T-helper 1 cell treated with Interleukin-12 subunit alpha and Interleukin-12 subunit beta and Interleukin-4 antibody, amounts not matched to agents 30 ng/mL and 1 ng/mL, for 36 hours (primary cell): ENCODE results near the gene ARHGEF40. TPM values are rescaled to one million over a fixed set of nuclear protein-coding genes. Genes with fewer than 3 reads are reported as not detected.

Experiments used
- intact Hi-C: fragments of 100-400 bp; cut with micrococcal nuclease; formaldehyde crosslinking; loops from one replicate; pipeline ENCODE4 v1.15.1; 2024
- total RNA-seq: library from RNA; stranded (reverse); gene quantifications from 2 replicates; pipeline ENCODE4 v1.2.3, GENCODE V29; 2022

Gene ARHGEF40
- total RNA-seq, 1 donor from 2014 or later = not detected

GRCh38 chr14:21039585-21040369 is 30.3 kb upstream of the ARHGEF40 start:
- intact Hi-C loops = loop anchor here (1.0 kb wide), 1 partner anchor 25 kb away; no protein-coding TSS in a partner anchor

- intact Hi-C loops = loop anchor here (1.0 kb wide), 1 partner anchor 26 kb away; no protein-coding TSS in a partner anchor
Measured at GRCh38 chr14:21040370-21040925, 29.7 kb upstream of the ARHGEF40 start.

DNA sequence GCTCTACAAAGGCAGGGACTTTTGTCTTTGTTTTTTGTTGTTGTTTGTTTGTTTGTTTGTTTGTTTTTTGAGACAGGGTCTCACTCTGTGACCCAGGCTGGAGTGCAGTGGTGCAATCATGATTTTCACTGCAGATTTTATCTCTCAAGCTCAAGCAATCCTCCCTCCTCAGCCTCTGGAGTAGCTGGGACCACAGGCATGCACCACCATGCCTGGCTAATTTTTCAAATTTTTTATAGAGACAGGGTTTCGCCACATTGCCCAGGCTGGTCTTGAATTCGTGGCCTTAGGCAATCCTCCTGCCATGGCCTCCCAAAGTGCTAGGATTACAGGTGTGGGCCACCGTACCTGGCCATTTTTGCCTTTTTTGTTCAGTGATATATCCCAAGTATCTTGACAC is 29.2 kb upstream of the ARHGEF40 start:
- intact Hi-C loops = loop anchor here (1.0 kb wide), 1 partner anchor 27 kb away; no protein-coding TSS in a partner anchor

- intact Hi-C loops = no loop called here
Measured at GRCh38 chr14:21041676-21042433, 28.2 kb upstream of the ARHGEF40 start, which contains the start of gene RNASE7. Gene RNASE7 (plus strand): TSS chr14:21042362. CDS start chr14:21042993, 631 bp downstream.

DNA sequence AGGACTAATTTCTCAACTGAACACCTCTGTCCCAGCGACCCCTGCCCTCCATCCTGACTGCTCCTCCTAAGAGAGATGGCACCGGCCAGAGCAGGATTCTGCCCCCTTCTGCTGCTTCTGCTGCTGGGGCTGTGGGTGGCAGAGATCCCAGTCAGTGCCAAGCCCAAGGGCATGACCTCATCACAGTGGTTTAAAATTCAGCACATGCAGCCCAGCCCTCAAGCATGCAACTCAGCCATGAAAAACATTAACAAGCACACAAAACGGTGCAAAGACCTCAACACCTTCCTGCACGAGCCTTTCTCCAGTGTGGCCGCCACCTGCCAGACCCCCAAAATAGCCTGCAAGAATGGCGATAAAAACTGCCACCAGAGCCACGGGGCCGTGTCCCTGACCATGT is 27.2 kb upstream of the ARHGEF40 start:
- intact Hi-C loops = no loop called here

- intact Hi-C loops = no loop called here
Measured at GRCh38 chr14:21043387-21043973, 26.6 kb upstream of the ARHGEF40 start.

DNA sequence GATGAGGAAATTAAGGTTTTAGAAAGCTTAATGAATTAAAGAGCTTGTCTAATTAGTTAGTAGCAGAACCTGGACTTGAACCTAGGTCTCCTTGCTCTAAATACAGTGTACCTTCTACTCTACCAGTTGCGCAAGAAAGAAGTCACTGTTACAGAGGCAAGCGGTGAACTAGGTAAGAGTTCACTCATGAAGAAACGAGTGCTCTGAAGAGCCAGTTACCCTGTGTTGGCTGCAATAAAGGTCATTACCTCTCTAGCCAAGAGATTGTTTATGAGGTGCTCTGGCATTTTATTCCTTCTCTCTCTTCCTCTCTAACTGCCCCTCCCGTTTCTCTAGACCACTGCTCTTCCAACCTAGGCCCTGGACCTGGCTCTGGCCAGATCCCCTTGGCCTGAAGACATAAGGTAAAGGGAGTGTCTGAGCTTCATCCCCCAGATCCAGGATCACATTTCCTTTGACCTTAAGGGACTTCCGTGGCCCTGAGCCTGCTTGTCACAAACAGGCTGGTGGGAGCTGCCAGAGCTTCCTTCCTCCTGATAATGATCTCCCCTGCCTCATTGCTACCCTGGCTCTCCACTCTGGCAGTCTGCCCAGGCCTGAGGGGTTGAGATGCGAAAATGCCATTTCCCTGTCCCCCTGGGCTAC is 26.0 kb upstream of the ARHGEF40 start:
- intact Hi-C loops = no loop called here

- intact Hi-C loops = no loop called here
Measured at GRCh38 chr14:21047378-21047781, 22.7 kb upstream of the ARHGEF40 start.

DNA sequence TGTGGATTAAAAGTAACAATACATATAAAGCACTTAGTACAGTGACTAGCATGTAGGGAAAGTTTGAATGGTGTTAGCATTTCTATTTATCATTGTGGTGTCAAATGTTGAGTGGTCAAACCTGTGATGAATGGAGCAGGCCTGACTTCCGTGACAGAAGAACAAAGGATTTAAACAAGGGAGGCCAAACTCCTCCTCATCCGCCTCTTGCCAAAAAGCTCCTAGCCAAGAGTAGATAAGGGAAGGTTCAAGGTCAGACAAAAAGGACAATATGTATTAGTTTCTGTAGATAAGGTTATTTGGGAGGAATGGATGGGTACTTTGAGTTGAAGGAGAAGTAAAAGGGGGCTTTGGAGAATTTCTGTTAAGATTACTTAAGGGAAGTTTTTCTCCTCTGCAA is 21.5 kb upstream of the ARHGEF40 start:
- intact Hi-C loops = no loop called here

DNA sequence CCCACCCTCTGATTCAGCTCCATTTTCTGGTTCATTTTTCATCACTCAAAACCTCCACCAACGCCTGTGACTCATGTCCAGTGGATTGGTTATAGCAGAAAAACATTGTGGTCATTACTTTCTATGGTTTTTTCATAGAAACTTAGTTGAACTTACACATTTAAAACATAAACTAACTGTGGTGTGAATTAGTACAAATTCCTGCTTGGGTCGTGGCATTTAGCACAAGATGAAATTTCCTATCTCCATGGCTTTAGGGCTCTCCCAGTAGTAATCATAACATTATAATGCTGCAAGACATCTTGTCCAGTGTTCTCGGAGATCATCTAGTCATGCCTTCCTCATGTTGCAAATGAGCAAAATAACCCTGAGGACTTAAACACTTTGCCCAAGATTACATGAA is 20.8 kb upstream of the ARHGEF40 start:
- intact Hi-C loops = no loop called here

GRCh38 chr14:21050597-21050996 is 19.5 kb upstream of the ARHGEF40 start:
- intact Hi-C loops = no loop called here

- intact Hi-C loops = no loop called here
Measured at GRCh38 chr14:21053184-21054122, 16.7 kb upstream of the ARHGEF40 start.

- intact Hi-C loops = no loop called here
Measured at GRCh38 chr14:21054123-21054767, 15.9 kb upstream of the ARHGEF40 start.

DNA sequence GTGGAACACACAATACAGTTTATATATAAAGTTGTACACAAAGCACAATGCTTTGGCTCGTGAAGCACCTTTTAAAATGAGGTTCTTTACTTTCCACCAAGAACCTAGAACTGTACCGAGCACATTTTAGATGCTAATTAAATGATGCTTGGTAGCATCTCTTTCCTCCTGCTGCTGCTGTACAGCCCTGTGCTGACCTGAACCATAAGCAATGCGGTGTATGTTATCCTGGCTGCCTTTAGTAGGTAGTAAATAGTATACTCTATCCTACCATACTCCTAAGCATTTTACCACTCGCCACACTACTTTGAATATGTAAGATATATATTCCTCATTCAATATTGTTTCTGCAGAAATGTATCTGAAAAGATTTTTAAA is 15.3 kb upstream of the ARHGEF40 start:
- intact Hi-C loops = no loop called here

DNA sequence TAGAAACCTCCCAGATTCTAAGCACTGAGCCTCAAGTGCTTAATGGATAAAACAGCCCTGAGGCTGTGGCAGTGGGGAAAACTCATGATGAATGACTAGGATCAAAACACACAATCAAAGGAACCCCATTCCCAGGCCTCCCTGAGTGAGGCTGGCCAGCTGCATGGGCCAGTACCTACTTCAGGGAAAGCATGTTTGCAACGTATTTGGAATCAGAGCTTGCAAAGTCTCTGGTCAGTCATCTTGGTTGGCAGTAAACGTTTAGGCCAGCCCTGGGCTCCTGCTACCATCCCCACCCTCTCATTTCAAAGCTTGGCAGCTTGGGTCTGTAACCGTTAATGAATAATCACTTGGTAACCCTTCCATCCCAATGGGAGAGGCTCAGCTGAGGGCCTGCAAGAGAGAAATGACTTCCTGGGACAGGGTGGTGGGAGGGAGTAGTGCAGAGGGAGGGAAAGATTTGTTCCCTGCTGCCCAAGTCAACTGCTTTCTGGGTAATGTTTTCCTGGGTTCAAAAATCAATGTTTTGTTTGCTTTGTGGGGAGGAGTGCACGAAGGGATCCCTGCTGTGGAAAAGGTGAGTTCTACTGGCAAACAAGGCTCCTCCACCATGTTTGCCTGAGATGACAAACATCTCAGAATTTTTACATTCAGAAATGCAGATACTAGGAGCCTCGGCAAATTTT is 14.5 kb upstream of the ARHGEF40 start:
- intact Hi-C loops = no loop called here

DNA sequence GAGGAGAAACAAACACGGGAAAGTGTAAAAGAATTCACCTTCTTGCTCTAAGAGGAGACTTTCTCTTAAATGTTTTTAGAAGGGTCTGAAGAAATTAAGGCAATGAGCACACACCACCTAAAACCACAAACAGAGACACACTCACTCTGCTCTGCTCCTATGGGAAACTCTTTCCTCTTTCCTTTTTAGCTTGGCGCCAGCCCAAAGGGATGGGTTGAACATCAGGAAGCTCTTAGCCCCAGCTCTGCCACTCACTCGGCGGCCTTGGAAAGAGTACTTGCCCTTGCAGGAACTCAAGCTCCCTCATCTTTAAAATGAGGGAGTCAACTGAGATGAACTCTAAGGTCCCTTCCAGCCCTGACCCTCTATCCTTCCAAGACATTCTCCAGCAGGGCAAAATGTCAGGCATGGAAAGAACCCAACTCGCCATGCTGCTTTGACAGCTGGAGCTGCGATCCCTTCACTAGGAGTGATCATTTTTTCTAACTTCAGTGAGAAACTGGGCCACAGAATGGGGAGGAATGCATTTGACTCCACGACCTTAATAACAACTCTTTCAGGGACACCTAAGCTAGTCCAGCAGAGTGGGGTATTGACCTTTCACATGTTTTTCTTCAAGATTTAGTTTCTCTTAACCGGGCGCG is 13.5 kb upstream of the ARHGEF40 start:
- intact Hi-C loops = no loop called here

DNA sequence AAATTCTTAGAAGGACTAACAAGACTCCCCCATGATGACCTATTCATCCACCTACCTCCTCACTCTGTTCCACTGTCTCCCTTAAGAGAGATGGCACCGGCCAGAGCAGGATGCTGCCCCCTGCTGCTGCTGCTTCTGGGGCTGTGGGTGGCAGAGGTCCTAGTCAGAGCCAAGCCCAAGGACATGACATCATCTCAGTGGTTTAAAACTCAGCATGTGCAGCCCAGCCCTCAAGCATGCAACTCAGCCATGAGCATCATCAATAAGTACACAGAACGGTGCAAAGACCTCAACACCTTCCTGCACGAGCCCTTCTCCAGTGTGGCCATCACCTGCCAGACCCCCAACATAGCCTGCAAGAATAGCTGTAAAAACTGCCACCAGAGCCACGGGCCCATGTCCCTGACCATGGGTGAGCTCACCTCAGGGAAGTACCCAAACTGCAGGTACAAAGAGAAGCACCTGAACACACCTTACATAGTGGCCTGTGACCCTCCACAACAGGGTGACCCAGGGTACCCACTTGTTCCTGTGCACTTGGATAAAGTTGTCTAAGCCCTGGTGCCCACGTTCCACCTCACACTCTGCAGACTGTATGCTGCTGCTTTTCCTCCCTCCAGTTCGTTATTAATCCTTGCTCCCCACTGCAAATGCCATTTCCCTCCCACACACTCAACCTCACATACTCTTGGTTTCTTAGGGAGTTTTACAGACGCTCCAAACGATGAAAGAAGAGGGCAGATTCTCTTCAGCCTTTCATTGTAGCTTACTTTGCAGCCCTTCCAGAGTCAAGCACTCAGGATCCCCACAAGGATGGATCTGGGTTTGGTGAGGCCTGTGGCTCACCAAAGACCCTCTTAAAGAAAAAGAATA is 12.1 kb upstream of the ARHGEF40 start, which contains the start of gene RNASE8:
Gene RNASE8, plus strand, starts transcription at position 20 of the 873 bp plus-strand sequence. Its CDS starts 71 bp downstream, at position 91.
- intact Hi-C loops = no loop called here
